GM18909 (cell line): ENCODE data around the gene LEFTY2.

ENCODE experiments used
- ATAC-seq: cut with Tn5 transposase; IDR thresholded peaks from one replicate; pipeline ENCODE4 v1.9.1; 2021; ENCODE audit warnings: mild to moderate bottlenecking; ENCODE audit not compliant: unreplicated experiment, poor library complexity

LEFTY2 gene

GRCh38 chr1:225887030-225887314 lies 54.0 kb downstream of the LEFTY2 start:
- ATAC-seq = no peak
